ENCODE results near the gene KAT6B. TPM values are rescaled to one million over a fixed set of nuclear protein-coding genes. Genes with fewer than 3 reads are reported as not detected.

Gene KAT6B
- total RNA-seq, 1 donor from 2014 or later, result 59.2 TPM

GRCh38 chr10:75000748-75001321 lies 174.4 kb downstream of the KAT6B start:
- TF ChIP-seq POLR2A (IDR thresholded peaks at IDR 0.05) (no peak), CTCF (IDR thresholded peaks at IDR 0.05) (no peak), POLR2AphosphoS5 (IDR thresholded peaks at IDR 0.05; ENCODE audit: insufficient read depth in 1 of 2, low read depth in 1 of 2) (no peak)
- H3K36me3 ChIP-seq, result peaks cover 0 to 1% of the 10 kb centered on the region in 2 donors
- intact Hi-C loops (cut with DNase I), result no loop called here
- no peaks in the 10 kb centered on the region for H3K27me3 ChIP-seq
- no peak for DNase-seq (ENCODE audit: extremely low spot score in 2 of 2)
- H3K4me1 ChIP-seq, result no peaks in the 10 kb centered on the region
- no peaks in the 10 kb centered on the region for H3K9me3 ChIP-seq
- no peak overlapping the region for H3K4me3 ChIP-seq
- no peak overlapping the region for H3K27ac ChIP-seq

- Histone ChIP-seq H3K4me1 (no peaks in the 10 kb centered on the region), H3K36me3 (no peaks in the 10 kb centered on the region), H3K27me3 (no peaks in the 10 kb centered on the region), H3K4me3 (no peak overlapping the region), H3K9me3 (no peaks in the 10 kb centered on the region), H3K27ac (no peak overlapping the region)
- no peak for TF ChIP-seq POLR2AphosphoS5 (IDR thresholded peaks at IDR 0.05; ENCODE audit: insufficient read depth in 1 of 2, low read depth in 1 of 2)
- TF ChIP-seq POLR2A (IDR thresholded peaks at IDR 0.05), result no peak
- TF ChIP-seq CTCF (IDR thresholded peaks at IDR 0.05), result no peak
- intact Hi-C loops (cut with DNase I), result no loop called here
- DNase-seq (ENCODE audit: extremely low spot score in 2 of 2), result no peak
Observed at GRCh38 chr10:75001715-75002350, 175.4 kb downstream of the KAT6B start.

- intact Hi-C loops (cut with DNase I), result no loop called here
- Histone ChIP-seq H3K4me1 (no peaks in the 10 kb centered on the region), H3K9me3 (no peaks in the 10 kb centered on the region), H3K36me3 (no peaks in the 10 kb centered on the region), H3K27ac (no peak overlapping the region), H3K27me3 (no peaks in the 10 kb centered on the region), H3K4me3 (no peak overlapping the region)
- TF ChIP-seq POLR2AphosphoS5 (IDR thresholded peaks at IDR 0.05; ENCODE audit: insufficient read depth in 1 of 2, low read depth in 1 of 2) (no peak), POLR2A (IDR thresholded peaks at IDR 0.05) (no peak), CTCF (IDR thresholded peaks at IDR 0.05) (no peak)
- DNase-seq (ENCODE audit: extremely low spot score in 2 of 2), result no peak
Observed at GRCh38 chr10:75002351-75002725, 175.9 kb downstream of the KAT6B start.

- DNase-seq (ENCODE audit: extremely low spot score in 2 of 2), result no peak
- Histone ChIP-seq H3K4me1 (no peaks in the 10 kb centered on the region), H3K9me3 (no peaks in the 10 kb centered on the region), H3K4me3 (no peak overlapping the region), H3K27me3 (no peaks in the 10 kb centered on the region), H3K36me3 (no peaks in the 10 kb centered on the region), H3K27ac (no peak overlapping the region)
- TF ChIP-seq POLR2AphosphoS5 (IDR thresholded peaks at IDR 0.05; ENCODE audit: insufficient read depth in 1 of 2, low read depth in 1 of 2), result no peak
- TF ChIP-seq POLR2A (IDR thresholded peaks at IDR 0.05), result no peak
- no peak for TF ChIP-seq CTCF (IDR thresholded peaks at IDR 0.05)
- intact Hi-C loops (cut with DNase I), result no loop called here
Observed at GRCh38 chr10:75002967-75003594, 176.7 kb downstream of the KAT6B start.

- Histone ChIP-seq H3K4me3 (no peak overlapping the region), H3K9me3 (no peaks in the 10 kb centered on the region), H3K36me3 (no peaks in the 10 kb centered on the region), H3K27ac (no peak overlapping the region), H3K27me3 (no peaks in the 10 kb centered on the region), H3K4me1 (no peaks in the 10 kb centered on the region)
- no peak for TF ChIP-seq POLR2AphosphoS5 (IDR thresholded peaks at IDR 0.05; ENCODE audit: insufficient read depth in 1 of 2, low read depth in 1 of 2)
- no peak for TF ChIP-seq POLR2A (IDR thresholded peaks at IDR 0.05)
- no peak for TF ChIP-seq CTCF (IDR thresholded peaks at IDR 0.05)
- DNase-seq (ENCODE audit: extremely low spot score in 2 of 2), result no peak
- intact Hi-C loops (cut with DNase I), result no loop called here
Observed at GRCh38 chr10:75003891-75004290, 177.5 kb downstream of the KAT6B start.

All from vagina (tissue), 2 donors.